ENCODE data around the gene ADAMTS18. TPM values are rescaled to one million over a fixed set of nuclear protein-coding genes. Genes with fewer than 3 reads are reported as not detected.

Gene ADAMTS18
- total RNA-seq, 2 donors from 2014 or later, result 0.34 TPM; not detected in 1

DNA sequence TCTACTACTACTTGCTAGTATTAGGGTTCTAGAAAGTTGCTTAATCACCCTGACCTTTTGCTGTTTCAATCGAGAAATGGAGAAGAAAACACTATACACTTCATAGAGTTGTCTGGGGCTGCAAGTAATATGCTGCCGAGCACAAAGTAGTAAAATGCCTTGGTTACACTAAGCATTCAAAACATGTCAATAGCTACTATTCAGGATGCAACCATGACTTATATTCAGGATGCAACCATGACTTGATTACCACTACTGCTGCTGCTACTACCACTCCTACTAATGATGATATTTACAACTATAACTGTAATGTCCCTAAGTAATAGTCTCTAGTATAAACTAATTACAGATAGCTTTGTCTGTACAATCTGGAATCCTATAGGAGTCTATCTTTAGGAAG lies 35.3 kb downstream of the ADAMTS18 start:
- ATAC-seq (no peak), DNase-seq (no peak)
- intact Hi-C loops (cut with DNase I, micrococcal nuclease), result no loop called here

DNA sequence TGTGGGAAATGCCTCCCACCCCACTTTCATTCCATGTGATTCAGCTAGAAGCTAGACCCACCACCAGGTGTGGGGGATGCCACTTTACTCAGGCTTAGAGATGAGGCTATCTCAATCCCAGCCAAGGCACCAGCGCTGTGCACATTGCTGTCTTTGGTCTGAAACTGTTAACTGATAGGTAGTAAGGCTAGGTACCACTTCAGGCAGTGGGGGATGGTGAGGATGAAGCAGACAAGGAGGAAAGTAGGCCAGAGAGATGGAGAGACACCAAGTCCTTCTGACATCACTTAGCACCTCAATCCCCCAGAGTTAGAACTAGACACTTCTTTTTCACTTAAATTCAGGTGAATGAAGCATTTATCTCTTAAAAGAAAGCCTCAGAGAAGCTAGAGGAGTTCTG lies 35.8 kb downstream of the ADAMTS18 start:
- intact Hi-C loops (cut with DNase I, micrococcal nuclease), result no loop called here
- DNase-seq (no peak), ATAC-seq (no peak)

DNA sequence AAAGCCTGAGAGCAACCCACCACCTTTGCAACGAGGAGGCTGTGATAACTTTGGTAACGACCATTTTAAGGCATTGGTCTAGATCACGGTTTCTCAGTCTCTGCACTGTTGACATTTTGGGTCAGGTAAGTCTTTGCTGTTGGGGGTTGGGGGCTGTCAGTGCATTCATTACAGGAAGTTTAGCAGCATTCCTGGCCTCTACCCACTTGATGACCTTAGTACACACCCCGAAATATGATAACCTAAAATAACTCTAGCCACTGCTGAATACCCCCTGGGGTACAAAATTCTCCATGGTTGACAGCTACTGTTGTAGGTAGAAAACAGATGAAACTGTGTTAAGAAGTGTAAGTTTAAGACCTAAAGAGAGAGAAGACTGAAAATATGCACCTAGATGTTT lies 36.3 kb downstream of the ADAMTS18 start:
- DNase-seq, result no peak
- ATAC-seq, result no peak
- intact Hi-C loops (cut with DNase I, micrococcal nuclease), result no loop called here

DNA sequence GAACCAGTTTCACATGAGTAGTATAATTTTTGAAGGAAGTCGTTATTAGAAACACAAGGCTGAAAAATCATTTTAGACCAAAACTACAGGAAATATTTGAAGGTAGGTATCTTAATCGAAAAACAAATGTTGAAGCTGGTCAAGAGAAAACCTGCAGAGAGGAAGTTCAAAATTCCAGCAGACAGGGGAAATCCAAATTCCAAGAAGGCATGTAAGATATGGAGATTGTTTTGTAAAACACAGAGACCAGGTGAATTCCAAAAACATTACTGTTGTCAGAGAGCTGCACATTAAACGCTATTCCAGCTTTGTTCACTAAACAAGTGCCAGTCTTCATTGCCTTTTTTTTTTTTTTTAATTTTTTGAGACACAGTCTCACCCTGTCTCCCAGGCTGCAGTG lies 38.4 kb downstream of the ADAMTS18 start:
- DNase-seq, result no peak
- intact Hi-C loops (cut with DNase I, micrococcal nuclease), result no loop called here

DNA sequence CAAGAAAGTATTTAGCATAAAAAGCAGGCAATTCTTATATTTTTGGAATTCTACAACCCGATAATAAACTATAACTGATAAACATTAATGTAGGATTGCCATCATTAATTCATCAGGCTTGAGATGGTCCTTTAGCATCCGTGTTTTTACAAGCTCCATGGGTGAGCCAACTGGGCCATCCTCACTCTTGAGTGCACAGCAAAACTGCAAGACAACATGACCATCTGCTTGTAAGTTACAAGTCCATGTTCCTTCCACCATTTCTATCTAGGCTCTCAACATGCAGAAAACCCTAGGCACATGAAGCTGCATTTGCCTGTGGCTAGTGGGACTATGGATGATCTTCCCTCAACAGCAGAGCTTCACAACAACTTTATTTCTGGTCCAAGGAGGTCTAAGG lies 40.1 kb downstream of the ADAMTS18 start:
- intact Hi-C loops (cut with DNase I, micrococcal nuclease), result no loop called here
- no peak for DNase-seq
- ATAC-seq, result no peak

More for the DNA sequence above, 38.4 kb downstream of the ADAMTS18 start:
- no peak for ATAC-seq

DNA sequence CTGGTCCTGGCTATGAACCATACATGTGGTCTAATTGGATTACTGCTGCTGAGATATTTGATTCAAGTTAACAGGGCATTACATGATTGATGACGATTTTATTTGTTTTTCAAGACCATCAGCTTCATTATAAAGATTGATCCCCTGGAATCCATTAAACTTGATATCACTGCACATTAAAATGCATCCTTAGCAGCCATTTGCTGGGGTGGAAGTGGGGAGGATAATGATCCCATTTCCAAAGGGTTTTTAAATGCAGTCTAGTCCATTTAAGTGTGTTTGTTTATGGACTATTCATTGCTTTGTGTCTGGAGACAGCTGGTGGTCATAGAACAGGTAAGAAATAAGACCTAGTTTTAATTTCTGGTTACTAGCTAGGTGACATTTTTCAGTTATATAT lies 40.9 kb downstream of the ADAMTS18 start:
- intact Hi-C loops (cut with DNase I, micrococcal nuclease), result no loop called here
- no peak for ATAC-seq
- DNase-seq, result no peak

DNA sequence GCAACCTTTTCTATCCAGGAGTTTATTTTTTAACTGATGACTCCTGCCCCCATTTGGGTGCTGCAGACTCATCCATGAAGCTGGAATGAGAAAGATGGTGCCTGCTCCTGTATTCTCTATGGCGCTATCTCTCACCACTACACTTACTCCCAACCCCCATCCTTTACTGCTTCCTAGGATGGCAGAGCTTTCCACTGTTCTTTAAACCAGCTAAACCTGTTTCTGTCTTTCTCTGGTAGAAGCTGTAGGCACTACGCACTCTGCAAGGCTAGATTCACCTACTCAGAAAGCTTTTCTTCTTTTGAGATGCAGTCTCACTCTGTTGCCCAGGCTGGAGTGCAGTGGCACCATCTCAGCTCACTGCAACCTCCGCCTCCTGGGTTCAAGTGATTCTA lies 47.0 kb downstream of the ADAMTS18 start:
- no peak for DNase-seq
- ATAC-seq, result no peak
- intact Hi-C loops (cut with DNase I, micrococcal nuclease), result no loop called here

DNA sequence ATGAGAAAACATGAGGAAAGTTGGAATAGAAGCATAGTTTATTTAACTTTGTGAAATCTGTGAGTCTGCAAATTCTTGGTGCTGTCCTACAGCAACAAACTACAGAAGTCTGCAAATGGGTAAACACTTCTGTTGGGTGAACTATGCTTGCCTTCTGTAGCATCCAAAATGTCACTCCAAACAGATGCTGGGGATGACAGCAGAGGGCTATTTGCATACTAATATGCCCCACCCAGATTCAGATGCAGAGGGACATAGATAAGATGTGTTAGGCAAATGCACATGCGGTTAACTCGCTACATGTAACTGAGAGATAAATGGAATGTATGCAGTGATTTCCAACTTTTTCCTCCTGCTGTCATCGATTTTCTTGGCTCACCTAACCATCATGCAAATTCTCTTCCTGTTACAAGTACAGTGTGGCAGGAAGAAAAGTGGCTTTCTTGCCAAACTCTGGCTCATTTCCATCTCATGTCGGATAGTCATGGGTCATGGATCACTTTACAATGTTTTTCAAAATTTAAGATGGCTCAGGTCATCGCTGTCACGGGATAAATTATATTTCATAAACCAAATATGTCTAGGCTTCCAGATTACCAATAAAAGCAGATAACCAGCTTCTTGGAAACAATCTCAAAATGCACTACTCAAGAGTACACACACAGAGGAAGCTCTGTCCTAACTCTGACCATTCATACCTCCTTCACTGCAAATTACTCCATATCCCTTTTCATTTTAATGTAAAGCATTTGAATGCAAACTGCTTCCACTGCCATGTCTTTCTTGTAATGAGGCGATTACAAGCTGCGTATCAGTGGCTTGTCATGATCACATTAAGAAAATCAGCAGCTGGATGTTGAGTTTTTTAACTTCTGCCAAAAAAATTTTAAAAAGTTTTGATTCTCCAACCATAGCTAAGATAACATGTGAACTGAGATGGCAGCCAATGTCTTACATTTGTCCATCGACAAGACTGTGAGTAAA lies 47.7 kb downstream of the ADAMTS18 start:
- ATAC-seq (no peak), DNase-seq (no peak)
- intact Hi-C loops (cut with DNase I, micrococcal nuclease), result no loop called here

DNA sequence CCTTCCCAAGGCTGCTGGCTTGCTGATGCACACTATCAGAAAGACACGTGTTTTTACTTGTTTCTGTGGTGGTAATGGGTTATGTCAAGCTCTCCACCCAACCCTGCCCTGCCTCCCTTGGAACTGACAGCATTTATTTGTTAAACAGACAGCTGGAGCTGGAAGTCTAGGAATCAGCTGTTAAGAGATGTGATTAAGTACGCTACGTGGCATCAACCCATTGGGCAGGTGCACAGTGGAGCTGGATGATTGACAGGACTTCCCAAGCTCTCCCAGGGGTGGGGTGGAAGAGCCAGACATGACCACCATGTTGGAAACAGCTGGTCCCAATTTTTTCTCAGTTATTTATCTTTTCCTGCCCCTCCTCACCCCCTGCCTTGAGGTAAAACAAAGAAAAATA lies 49.4 kb downstream of the ADAMTS18 start:
- intact Hi-C loops (cut with DNase I, micrococcal nuclease), result no loop called here

DNA sequence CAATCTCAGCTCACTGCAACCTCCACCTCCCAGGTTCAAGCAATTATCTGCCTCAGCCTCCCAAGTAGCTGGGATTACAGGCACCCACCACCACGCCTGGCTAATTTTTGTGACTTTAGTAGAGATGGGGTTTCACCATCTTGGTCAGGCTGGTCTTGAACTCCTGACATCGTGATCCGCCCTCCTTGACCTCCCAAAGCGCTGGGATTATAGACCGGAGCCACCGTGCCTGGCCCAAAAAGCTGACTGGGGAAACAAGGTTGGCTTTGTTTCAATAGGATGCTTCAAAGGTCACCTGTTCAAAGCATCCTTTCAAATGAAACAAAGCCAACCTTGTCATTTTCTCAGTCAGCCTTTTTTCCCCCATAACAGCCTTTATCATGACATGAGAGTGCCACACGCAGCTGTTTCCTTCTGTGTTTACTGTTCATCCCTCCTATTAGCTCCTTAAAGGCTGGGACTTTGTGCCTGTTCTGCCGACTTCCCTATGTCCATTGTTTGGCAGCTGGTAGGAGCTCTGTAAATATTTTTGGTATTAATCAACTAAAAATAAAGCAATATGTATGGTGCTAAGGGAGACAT lies 51.1 kb downstream of the ADAMTS18 start:
- ATAC-seq, result no peak
- no peak for DNase-seq
- intact Hi-C loops (cut with DNase I, micrococcal nuclease), result no loop called here

More for the DNA sequence above, 49.4 kb downstream of the ADAMTS18 start:
- ATAC-seq (no peak), DNase-seq (no peak)

DNA sequence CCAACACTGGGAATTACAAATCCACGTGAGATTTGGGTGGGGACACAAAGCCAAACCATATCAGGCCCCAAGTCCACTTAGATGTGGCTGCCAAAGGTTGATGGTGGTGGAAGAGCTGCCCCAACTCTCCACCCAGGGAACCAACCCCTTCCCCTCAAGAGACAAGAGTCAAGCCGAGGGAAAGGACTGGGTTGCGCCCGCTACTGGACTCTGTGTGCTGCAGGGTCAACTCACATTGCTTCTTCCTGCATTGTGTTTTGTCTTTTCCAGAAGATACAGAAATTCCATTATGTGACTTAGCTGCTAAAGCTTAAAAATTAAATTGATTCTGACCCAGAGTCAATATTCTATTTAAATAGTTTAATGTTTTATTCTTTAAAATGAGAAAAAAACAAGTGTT lies 58.5 kb downstream of the ADAMTS18 start:
- no peak for ATAC-seq
- intact Hi-C loops (cut with DNase I, micrococcal nuclease), result no loop called here
- peak in 1 of 2 donors; percentile 8 for DNase-seq

DNA sequence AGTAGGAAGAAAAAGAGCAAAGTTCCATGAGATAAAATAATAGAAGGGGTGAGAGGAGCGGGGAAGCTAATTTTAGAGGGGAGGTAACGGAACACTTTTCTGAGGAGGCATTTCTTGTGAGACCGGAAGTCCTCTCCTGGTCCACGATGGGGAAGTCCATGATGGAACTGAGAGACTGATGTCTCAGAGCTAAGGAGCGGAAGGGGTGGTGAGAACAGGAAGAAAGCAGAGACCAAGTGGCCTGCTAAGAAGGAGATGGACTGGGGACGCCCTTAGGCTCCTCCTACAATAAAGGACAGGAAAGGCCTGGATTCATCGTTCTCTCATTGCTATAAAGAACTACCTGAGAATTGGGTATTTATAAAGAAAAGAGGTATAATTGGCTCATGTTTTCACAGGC lies 59.4 kb downstream of the ADAMTS18 start:
- intact Hi-C loops (cut with DNase I, micrococcal nuclease), result no loop called here
- ATAC-seq (no peak), DNase-seq (no peak)

DNA sequence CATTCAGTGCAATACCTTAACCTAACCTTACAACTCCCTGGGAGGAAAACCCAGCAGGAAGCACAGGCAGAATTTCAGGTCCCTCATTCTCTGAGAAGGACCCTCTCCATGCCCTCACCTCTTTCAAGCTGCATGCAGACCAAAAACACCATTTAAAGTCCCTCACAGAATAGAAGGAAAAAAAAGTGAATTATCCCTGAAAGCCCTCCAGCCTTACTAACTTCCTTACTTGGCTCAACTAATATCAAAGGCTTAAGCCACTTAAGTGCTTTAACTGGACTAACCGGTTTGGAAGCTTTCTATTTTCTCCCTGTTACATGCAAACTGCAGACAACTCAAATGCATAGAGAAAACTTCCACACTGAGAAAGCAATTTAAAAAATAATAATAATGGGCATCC lies 60.5 kb downstream of the ADAMTS18 start:
- DNase-seq (no peak), ATAC-seq (no peak)
- intact Hi-C loops (cut with DNase I, micrococcal nuclease), result no loop called here

DNA sequence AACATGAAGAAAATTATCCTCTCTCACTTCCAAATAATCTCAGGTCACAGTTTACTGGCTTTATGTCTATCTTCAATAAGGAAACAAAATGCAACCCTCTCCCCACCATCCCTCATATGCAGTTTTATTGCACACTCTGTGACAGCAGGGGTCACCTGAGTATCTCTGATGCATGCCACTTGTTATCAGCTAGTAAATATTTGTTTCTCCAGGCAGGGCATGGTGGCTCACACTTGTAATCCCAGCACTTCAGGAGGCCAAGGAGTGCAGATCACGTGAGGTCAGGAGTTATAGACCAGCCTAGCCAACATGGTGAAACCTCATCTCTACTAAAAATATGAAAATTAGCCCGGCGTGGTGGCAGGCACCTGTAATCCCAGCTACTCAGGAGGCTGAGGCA lies 61.1 kb downstream of the ADAMTS18 start:
- DNase-seq (no peak), ATAC-seq (no peak)
- intact Hi-C loops (cut with DNase I, micrococcal nuclease), result no loop called here

DNA sequence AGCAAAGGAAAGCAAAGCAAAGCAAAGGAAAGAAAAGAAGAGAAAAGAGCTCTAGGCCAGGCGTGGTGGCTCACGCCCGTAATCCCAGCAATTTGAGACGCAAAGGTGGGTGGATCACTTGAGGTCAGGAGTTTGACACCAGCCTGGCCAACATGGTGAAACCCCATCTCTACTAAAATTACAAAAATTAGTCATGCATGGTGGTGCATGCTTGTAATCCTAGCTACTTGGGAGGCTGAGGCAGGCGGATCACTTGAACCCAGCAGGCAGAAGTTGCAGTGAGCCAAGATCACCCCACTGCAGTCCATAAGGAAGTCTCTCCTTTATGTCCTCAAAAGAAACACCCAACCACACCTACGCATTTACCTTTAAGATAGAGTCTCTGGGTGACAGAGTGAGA lies 70.1 kb downstream of the ADAMTS18 start:
- DNase-seq (no peak), ATAC-seq (no peak)

DNA sequence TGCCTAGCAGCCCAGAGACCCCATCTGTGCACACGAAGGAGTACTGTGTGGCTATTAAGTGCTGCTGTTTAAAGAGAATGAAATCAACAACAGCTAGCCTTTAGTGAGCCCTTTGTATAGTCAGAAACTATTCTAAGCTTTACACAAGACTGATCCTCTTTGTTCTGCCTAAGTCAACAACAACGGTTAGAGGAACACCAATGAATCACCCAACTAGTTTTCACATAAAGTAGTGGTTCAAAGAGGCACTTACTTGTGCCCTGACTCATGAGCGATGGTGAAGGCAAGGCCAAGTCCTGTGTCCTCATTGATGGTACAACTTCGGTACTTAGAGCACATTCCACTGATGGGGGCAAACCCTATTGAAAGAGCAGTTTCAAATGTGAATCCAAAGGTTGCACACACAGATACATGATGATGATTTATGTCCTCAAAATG lies 75.8 kb downstream of the ADAMTS18 start:
- intact Hi-C loops (cut with DNase I, micrococcal nuclease), result no loop called here
- DNase-seq (no peak), ATAC-seq (peak; percentile 57)

More for the DNA sequence above, 70.1 kb downstream of the ADAMTS18 start:
- intact Hi-C loops (cut with DNase I, micrococcal nuclease), result no loop called here

DNA sequence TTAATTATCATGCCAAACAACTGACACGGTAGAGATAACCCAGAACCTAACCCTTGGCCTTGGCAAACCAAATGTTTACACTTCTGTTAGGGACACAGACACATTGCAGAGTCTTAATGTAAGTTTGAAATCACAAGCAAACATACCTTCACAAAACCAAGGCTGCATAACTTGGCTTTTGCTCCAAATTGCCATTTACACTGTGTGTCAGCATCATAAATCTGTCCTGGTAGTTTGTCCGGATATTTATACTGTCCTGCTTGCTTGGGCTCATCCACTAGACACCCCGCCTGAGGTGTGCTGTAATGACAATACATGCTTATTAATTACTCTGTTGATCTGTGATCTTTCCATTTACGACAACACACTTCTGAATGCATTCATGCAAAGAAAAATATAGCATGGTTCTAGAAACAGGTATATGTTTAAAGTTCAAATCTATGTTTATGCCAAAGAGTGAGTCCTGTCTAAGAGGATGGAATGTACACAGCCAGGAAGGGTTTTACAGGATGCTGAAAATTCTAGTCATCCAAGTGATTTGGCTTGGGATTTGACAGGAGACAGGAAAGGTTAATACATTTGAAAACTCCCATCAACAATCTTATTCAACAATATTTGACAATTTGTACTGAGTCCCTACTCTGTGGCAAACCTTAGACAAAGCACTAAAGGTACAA lies 81.1 kb downstream of the ADAMTS18 start:
- no peak for ATAC-seq
- intact Hi-C loops (cut with DNase I, micrococcal nuclease), result no loop called here

DNA sequence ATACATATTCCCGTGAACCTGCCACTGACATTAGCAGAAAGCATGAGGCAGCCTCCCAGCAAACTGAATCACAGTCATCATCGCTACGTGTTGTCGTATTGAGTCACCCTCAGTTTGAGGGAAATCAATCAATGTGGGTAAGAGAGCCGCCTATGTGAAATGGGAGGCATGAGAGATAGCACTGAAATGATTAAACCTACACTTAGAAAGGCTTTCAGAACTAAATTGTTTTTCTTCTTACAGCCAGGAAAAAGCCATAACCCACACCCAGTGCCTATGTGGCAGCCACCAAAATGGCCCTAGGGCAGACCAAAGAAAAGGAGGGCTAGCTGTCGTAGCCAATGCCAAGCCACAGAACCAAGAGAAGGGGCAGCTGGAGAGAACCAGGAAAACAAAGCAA lies 90.5 kb downstream of the ADAMTS18 start:
- DNase-seq (no peak), ATAC-seq (no peak)
- intact Hi-C loops (cut with DNase I, micrococcal nuclease), result no loop called here

More for the DNA sequence above, 81.1 kb downstream of the ADAMTS18 start:
- DNase-seq, result no peak

DNA sequence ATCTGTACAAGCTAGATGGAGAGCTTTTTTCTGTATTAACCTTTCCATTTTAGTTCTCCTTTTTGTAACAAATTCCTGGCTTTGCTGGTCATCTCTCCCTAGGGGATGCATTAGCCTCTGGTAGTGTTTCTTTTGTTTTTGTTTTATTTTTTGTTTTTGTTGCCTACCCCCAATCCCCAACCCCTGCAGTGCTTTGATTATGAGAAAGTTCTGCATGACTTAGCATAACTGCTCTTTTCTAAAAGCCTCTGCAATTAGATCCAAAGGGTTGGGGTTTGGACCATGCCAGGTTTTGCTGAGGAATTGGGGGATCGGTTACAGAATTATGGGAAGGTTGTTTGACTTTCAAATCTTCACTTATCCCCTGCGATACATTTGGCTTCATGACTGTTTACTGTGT lies 98.2 kb downstream of the ADAMTS18 start:
- intact Hi-C loops (cut with DNase I, micrococcal nuclease), result no loop called here
- DNase-seq (no peak), ATAC-seq (no peak)

All from left colon (tissue), 2 donors.